Left ventricle myocardium inferior (tissue), 1 donor: ENCODE measurements around the gene MED27. TPM values are rescaled to one million over a fixed set of nuclear protein-coding genes. Genes with fewer than 3 reads are reported as not detected.

Experiments
- DNase-seq: peaks from one replicate; pipeline ENCODE4 v3.0.0-alpha.2; 2020
- H3K27ac ChIP-seq: fragments of 200-600 bp; replicated peaks from 2 replicates; pipeline ENCODE4 v1.8.0; 2021
- H3K27me3 ChIP-seq: fragments of 200-600 bp; 2 replicates; pipeline ENCODE4 v1.8.0; 2021; ENCODE audit warnings: low read depth
- H3K36me3 ChIP-seq: fragments of 200-600 bp; 2 replicates; pipeline ENCODE4 v1.8.0; 2021
- H3K4me1 ChIP-seq: fragments of 200-600 bp; 2 replicates; pipeline ENCODE4 v1.8.0; 2021
- H3K4me3 ChIP-seq: fragments of 200-600 bp; 2 replicates; pipeline ENCODE4 v1.8.0; 2021; ENCODE audit warnings: mild to moderate bottlenecking, moderate library complexity
- H3K9me3 ChIP-seq: fragments of 200-600 bp; replicated peaks from 2 replicates; pipeline ENCODE4 v1.8.0; 2021
- intact Hi-C: fragments of 100-400 bp; cut with micrococcal nuclease; formaldehyde crosslinking; loops from one replicate; pipeline ENCODE4 v1.11.0; 2022
- total RNA-seq: library from RNA; stranded (reverse); fragmentation: NEBNext Ultra II Directional; extraction: Animal tissue kit (Norgen Biotek cat#: 25700); gene quantifications from one replicate; pipeline ENCODE4 v1.2.1, GENCODE V29; 2021
- TF ChIP-seq, protein P1 (sequence below): fragments of 200-600 bp; IDR thresholded peaks from 2 replicates; pipeline ENCODE4 v1.8.0; 2021; ENCODE audit warnings: antibody characterized with exemption, mild to moderate bottlenecking, borderline replicate concordance
- donor health status: DM: no; HTN: yes; CAD: no; lungs with severe emphysema.

The MED27 gene
- total RNA-seq, 1 donor from 2014 or later = 16.3 TPM

DNA sequence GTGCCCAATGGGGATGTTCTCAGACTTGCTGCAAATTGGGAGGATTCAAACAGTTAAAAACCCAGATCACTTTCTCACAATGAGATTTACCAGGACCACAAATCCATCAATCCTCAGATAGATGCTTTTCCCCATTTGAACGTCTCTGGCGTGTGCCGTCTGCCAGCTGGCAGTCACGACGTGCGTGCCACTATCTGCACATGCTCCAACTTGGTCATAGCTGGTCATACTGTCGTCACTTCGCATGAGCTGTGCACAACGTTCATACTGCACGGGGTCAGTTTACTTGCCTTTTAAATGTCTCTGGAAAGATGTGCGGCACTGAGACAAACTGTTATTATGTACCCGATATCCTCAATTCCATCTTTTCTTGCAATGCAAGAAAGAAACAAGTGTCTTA, 221.5 kb downstream of the MED27 start:
- Histone ChIP-seq H3K4me1 (peaks cover 4% of the 10 kb centered on the region), H3K27me3 (no peaks in the 10 kb centered on the region), H3K36me3 (peaks cover 37% of the 10 kb centered on the region), H3K9me3 (no peaks in the 10 kb centered on the region), H3K4me3 (no peak overlapping the region), H3K27ac (no peak overlapping the region)
- TF ChIP-seq, protein P1, sequence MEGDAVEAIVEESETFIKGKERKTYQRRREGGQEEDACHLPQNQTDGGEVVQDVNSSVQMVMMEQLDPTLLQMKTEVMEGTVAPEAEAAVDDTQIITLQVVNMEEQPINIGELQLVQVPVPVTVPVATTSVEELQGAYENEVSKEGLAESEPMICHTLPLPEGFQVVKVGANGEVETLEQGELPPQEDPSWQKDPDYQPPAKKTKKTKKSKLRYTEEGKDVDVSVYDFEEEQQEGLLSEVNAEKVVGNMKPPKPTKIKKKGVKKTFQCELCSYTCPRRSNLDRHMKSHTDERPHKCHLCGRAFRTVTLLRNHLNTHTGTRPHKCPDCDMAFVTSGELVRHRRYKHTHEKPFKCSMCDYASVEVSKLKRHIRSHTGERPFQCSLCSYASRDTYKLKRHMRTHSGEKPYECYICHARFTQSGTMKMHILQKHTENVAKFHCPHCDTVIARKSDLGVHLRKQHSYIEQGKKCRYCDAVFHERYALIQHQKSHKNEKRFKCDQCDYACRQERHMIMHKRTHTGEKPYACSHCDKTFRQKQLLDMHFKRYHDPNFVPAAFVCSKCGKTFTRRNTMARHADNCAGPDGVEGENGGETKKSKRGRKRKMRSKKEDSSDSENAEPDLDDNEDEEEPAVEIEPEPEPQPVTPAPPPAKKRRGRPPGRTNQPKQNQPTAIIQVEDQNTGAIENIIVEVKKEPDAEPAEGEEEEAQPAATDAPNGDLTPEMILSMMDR = no peak
- DNase-seq = no peak
- intact Hi-C loops = no loop called here

DNA sequence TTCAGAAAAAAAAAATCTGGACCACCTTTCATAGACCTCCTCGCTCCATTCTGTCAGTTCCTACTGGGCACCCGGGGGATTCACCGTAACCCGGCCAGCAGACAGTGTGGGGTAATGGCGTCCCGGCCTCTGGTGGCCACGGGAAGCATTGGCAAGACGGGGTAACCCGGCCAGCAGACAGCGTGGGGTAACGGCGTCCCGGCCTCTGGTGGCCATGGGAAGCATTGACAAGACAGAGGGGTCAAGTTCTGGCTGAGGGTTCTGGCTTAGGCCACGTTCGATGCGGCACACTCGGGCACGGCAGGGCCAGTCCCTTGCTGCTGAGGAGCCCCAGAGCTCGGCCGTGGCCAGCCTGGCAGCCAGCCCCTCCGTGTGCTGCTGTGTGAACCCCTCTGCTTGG, 223.6 kb downstream of the MED27 start:
- no peak overlapping the region for H3K27ac ChIP-seq
- peaks cover 19% of the 10 kb centered on the region for H3K36me3 ChIP-seq
- H3K4me1 ChIP-seq = peaks cover 4% of the 10 kb centered on the region
- no peaks in the 10 kb centered on the region for H3K9me3 ChIP-seq
- H3K4me3 ChIP-seq = no peak overlapping the region
- no peaks in the 10 kb centered on the region for H3K27me3 ChIP-seq
- no peak for DNase-seq
- TF ChIP-seq, protein P1 = no peak
- intact Hi-C loops = no loop called here

DNA sequence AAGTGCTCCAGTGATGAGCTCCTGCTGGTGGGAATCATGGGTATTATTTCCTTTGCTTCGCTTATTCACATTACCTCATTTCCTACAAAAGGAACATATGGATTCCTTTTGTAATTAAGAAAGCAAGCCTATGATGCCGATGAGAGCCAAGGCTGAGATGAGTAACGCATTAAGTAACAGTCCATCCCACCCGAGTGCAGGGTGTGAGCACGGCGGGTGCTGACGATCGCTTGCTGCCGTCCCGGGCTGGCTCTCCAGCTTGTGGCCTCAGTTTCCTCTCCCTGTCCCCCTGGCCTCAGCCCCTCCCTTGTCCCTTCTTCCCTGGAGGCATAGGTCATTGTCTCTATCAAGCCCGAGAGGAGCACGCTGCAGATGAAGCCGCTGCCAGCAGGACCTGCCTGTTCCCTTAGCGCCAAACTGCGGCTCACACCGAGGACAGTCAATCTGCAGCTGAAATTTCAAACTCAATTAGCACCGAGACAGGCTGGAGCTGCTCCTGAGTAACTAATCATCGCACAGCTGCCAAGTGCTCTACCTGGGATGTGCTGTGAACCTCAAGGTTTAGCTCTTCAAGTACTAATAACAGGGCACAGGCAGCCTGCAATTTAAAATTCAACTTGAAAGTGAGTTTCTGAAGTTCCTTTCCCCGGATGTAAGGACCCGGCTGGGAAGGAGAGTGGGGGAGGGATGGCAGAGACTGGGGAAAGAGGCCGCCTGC, 224.6 kb downstream of the MED27 start:
- TF ChIP-seq, protein P1 = no peak
- Histone ChIP-seq H3K9me3 (no peaks in the 10 kb centered on the region), H3K27ac (no peak overlapping the region), H3K27me3 (no peaks in the 10 kb centered on the region), H3K4me3 (peak overlapping the region; percentile 6), H3K4me1 (peaks cover 4% of the 10 kb centered on the region), H3K36me3 (peaks cover 10% of the 10 kb centered on the region)
- DNase-seq = no peak
- intact Hi-C loops = no loop called here

DNA sequence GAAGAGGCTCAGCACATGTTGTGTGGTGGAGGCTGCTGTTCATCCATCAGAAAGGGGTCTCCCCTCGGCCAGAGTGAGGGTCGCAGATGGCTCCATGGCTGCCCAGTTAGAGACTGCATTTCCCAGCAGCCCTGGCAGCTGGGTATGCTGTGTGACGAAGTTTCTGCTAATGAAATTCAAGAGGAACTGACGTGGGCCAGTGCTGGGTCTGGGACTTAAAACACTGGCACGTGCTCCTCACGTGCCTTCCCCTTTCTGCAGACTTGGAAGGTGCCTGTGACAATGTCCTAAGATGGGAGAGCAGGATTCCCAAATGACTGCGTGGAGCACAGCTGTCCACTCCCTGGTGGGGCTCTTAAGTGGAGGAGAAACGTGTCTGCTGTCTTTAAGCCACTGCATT, 225.3 kb downstream of the MED27 start:
- peaks cover 4% of the 10 kb centered on the region for H3K4me1 ChIP-seq
- H3K36me3 ChIP-seq = peaks cover 2% of the 10 kb centered on the region
- no peaks in the 10 kb centered on the region for H3K27me3 ChIP-seq
- intact Hi-C loops = no loop called here
- H3K27ac ChIP-seq = no peak overlapping the region
- DNase-seq = no peak
- TF ChIP-seq, protein P1 = no peak
- H3K9me3 ChIP-seq = no peaks in the 10 kb centered on the region
- no peak overlapping the region for H3K4me3 ChIP-seq

DNA sequence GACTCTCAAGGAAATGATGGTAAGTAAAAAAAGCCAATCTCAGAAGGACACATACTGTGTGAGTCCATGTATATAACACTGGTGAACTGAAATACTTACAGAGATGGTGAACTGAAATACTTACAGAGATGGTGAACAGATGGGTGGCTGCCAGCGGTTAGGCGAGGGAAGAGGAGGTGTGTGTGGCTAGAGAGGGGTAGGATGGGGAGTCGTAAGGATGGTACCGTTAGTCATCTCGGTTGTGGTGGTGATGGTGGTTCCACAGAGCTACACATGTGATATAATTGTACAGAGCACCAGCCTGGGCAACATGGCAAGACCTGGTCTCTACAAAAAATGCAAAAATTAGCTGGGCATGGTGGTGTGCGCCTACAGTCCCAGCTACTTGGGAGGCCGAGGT, 226.2 kb downstream of the MED27 start:
- no peaks in the 10 kb centered on the region for H3K27me3 ChIP-seq
- H3K4me1 ChIP-seq = peaks cover 4% of the 10 kb centered on the region
- H3K9me3 ChIP-seq = no peaks in the 10 kb centered on the region
- H3K36me3 ChIP-seq = no peaks in the 10 kb centered on the region
- H3K4me3 ChIP-seq = no peak overlapping the region
- intact Hi-C loops = no loop called here
- DNase-seq = no peak
- TF ChIP-seq, protein P1 = no peak
- no peak overlapping the region for H3K27ac ChIP-seq
